Lower lobe of right lung (tissue), 2 donors: ENCODE measurements around the gene GKAP1. TPM values are rescaled to one million over a fixed set of nuclear protein-coding genes. Genes with fewer than 3 reads are reported as not detected.
"Not testable (repeated sequence)": the region's sequence is repeated elsewhere in the genome, so short reads cannot be mapped to it uniquely, and the experiment has no call there.

Experiments used
- ATAC-seq, 2 donors: fragments of 200-7000 bp; cut with Tn5 transposase; one replicate each; pipeline ENCODE4 v1.9.1; 2020 to 2022; ENCODE audit warnings: mild to moderate bottlenecking in 2 of 2, moderate library complexity in 2 of 2
- DNase-seq: peaks from one replicate; pipeline ENCODE4 v3.0.0-alpha.2; 2020
- H3K27ac ChIP-seq: fragments of 200-600 bp; one replicate; pipeline ENCODE4 v1.8.0; 2022
- H3K27me3 ChIP-seq: fragments of 200-600 bp; one replicate; pipeline ENCODE4 v1.8.0; 2022; ENCODE audit warnings: low read depth
- H3K36me3 ChIP-seq: fragments of 200-600 bp; one replicate; pipeline ENCODE4 v1.8.0; 2022; ENCODE audit warnings: mild to moderate bottlenecking
- H3K4me1 ChIP-seq: fragments of 200-600 bp; one replicate; pipeline ENCODE4 v1.8.0; 2022
- H3K4me3 ChIP-seq: fragments of 200-600 bp; one replicate; pipeline ENCODE4 v1.8.0; 2022; ENCODE audit warnings: mild to moderate bottlenecking
- H3K9me3 ChIP-seq: fragments of 200-600 bp; one replicate; pipeline ENCODE4 v1.8.0; 2022
- CTCF ChIP-seq: fragments of 200-600 bp; IDR thresholded peaks from one replicate; pipeline ENCODE4 v1.8.0; 2022; ENCODE audit warnings: antibody characterized with exemption, mild to moderate bottlenecking
- intact Hi-C: fragments of 100-400 bp; cut with DNase I; formaldehyde crosslinking; loops from one replicate; pipeline ENCODE4 v1.11.0; 2022
- total RNA-seq: library from RNA; stranded (reverse); fragmentation: NEBNext Ultra II Directional; extraction: Animal tissue kit (Norgen Biotek cat#: 25700); gene quantifications from one replicate; pipeline ENCODE4 v1.2.1, GENCODE V29; 2021
- donor health status: DM: no; HTN: yes; CAD: no; lungs with severe emphysema.

The GKAP1 gene
- total RNA-seq, 1 donor from 2014 or later, result 5.8 TPM

GRCh38 chr9:83772860-83773259 lies 44.7 kb downstream of the GKAP1 start:
- Histone ChIP-seq H3K27me3 (no peaks in the 10 kb centered on the region), H3K36me3 (no peaks in the 10 kb centered on the region), H3K4me3 (no peak overlapping the region), H3K27ac (no peak overlapping the region), H3K9me3 (no peaks in the 10 kb centered on the region), H3K4me1 (no peaks in the 10 kb centered on the region)
- ATAC-seq, result no peak
- TF ChIP-seq CTCF, result no peak
- intact Hi-C loops, result no loop called here
- no peak for DNase-seq

GRCh38 chr9:83765376-83765775 lies 52.2 kb downstream of the GKAP1 start:
- Histone ChIP-seq H3K4me3 (no peak overlapping the region), H3K4me1 (no peaks in the 10 kb centered on the region), H3K9me3 (peaks cover 5% of the 10 kb centered on the region), H3K27ac (no peak overlapping the region), H3K27me3 (no peaks in the 10 kb centered on the region), H3K36me3 (no peaks in the 10 kb centered on the region)
- DNase-seq (no peak), ATAC-seq (no peak)
- intact Hi-C loops, result no loop called here
- TF ChIP-seq CTCF, result no peak

DNA sequence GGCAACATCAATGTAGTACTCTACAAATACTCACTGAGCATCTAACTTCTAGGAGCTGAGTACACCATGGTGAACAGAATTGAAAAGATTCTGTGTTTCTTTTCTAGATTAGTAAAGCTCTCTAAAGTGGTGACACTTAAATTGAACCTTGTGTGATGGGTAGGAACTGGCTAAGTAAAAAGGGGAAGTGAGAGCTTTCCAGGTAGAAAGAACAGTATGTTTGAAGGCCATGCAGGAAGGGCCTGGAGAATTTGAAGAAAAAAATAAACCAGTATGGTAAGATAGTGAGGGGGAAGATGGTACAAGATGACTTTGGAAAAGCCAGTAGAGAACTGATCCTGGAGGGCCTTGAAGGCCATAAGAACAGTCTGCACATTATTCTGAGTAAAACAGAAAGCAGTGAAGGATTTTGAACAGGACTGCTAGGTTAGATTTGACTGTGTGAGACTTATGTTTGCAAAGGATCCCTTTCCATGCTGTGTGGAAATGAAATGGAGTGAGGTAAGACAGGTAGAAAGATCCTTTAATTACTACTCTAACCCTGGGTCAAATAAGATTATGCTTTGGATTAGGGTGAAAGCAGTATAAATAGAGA lies 63.1 kb downstream of the GKAP1 start:
- Histone ChIP-seq H3K9me3 (no peaks in the 10 kb centered on the region), H3K4me1 (no peaks in the 10 kb centered on the region), H3K36me3 (peaks cover 13% of the 10 kb centered on the region), H3K27ac (no peak overlapping the region), H3K27me3 (no peaks in the 10 kb centered on the region), H3K4me3 (no peak overlapping the region)
- DNase-seq (no peak), ATAC-seq (no peak)
- no peak for TF ChIP-seq CTCF
- intact Hi-C loops, result no loop called here

DNA sequence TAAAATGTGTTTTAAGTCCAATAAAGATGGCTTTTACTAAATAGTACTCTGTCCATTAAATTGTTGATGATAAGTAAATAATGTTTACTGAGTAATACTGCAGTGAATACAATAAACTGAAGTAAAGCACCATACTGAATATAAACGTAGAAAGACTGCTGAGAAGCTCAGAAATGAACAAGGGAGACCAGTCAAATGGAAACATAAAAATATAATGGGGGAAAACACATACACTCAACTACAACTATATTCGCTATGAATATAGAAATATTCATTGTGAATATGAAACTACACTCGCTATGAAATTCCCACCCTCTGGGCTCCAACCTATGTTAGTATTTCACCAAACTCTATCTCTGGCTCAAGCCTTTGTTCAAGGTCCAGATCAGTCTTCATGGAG lies 67.9 kb downstream of the GKAP1 start:
- ATAC-seq, result no peak
- H3K27me3 ChIP-seq, result no peaks in the 10 kb centered on the region
- no peaks in the 10 kb centered on the region for H3K4me1 ChIP-seq
- H3K9me3 ChIP-seq, result no peaks in the 10 kb centered on the region
- no peak for TF ChIP-seq CTCF
- H3K27ac ChIP-seq, result no peak overlapping the region
- intact Hi-C loops, result no loop called here
- peaks cover 13% of the 10 kb centered on the region for H3K36me3 ChIP-seq
- H3K4me3 ChIP-seq, result no peak overlapping the region
- DNase-seq, result no peak

GRCh38 chr9:83744206-83744605 lies 73.4 kb downstream of the GKAP1 start:
- ATAC-seq (no peak), DNase-seq (no peak)
- intact Hi-C loops, result no loop called here
- no peak for TF ChIP-seq CTCF
- Histone ChIP-seq H3K9me3 (no peaks in the 10 kb centered on the region), H3K4me3 (no peak overlapping the region), H3K27me3 (no peaks in the 10 kb centered on the region), H3K27ac (no peak overlapping the region), H3K36me3 (peaks cover 9% of the 10 kb centered on the region), H3K4me1 (no peaks in the 10 kb centered on the region)

DNA sequence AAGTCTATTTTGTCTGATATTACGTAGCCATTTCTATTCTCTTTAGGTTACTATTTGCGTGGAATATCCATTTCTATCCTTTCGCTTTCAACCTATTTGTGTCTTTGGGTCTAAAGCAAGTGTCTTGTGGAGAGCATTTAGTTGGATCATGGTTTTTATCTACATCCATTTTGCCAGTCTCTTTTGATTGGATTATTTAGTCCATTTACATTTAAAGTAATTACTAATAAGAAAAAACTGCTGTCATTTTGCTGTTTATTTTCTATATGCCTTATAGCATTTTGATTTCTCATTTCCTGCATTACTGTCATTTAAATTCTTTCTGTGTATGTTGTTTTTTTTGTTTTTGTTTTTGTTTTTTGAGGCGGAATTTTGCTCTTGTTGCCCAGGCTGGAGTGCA lies 83.8 kb downstream of the GKAP1 start:
- no peaks in the 10 kb centered on the region for H3K4me1 ChIP-seq
- intact Hi-C loops, result no loop called here
- no peak for ATAC-seq

DNA sequence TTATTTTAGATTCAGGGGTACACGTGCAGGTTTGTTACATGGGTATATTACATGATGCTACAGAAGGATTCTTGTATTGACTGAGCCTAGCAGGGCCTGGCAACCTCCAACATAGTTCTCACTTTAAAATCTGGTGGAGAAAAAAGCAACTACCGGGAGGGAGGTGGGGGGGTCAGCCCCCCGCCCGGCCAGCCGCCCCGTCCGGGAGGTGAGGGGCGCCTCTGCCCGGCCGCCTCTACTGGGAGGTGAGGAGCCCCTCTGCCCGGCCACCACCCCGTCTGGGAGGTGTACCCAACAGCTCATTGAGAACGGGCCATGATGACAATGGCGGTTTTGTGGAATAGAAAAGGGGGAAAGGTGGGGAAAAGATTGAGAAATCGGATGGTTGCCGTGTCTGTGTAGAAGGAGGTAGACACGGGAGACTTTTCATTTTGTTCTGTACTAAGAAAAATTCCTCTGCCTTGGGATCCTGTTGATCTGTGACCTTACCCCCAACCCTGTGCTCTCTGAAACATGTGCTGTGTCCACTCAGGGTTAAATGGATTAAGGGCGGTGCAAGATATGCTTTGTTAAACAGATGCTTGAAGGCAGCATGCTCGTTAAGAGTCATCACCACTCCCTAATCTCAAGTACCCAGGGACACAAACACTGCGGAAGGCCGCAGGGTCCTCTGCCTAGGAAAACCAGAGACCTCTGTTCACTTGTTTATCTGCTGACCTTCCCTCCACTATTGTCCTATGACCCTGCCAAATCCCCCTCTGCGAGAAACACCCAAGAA lies 88.8 kb downstream of the GKAP1 start:
- DNase-seq, H3K27me3 ChIP-seq, H3K36me3 ChIP-seq, intact Hi-C loops, H3K4me1 ChIP-seq, H3K27ac ChIP-seq, H3K4me3 ChIP-seq, H3K9me3 ChIP-seq, ATAC-seq: not testable (repeated sequence)

More for the DNA sequence above, 83.8 kb downstream of the GKAP1 start:
- no peak for TF ChIP-seq CTCF
- DNase-seq, result no peak
- H3K36me3 ChIP-seq, result no peaks in the 10 kb centered on the region
- H3K9me3 ChIP-seq, result peaks cover 7% of the 10 kb centered on the region
- no peak overlapping the region for H3K4me3 ChIP-seq
- H3K27ac ChIP-seq, result no peak overlapping the region
- H3K27me3 ChIP-seq, result no peaks in the 10 kb centered on the region
